BLaER1 (cell line): Measurements from ENCODE around the gene TMTC2.

Experiments used
- H3K27ac ChIP-seq: shearing (Covaris generic); formaldehyde crosslinking; 2 replicates; pipeline ENCODE4 v1.8.1; 2022
- H3K27me3 ChIP-seq: shearing (Covaris generic); formaldehyde crosslinking; 2 replicates; pipeline ENCODE4 v1.8.1; 2022
- H3K36me3 ChIP-seq: shearing (Covaris generic); formaldehyde crosslinking; 2 replicates; pipeline ENCODE4 v1.8.1; 2022
- H3K4me1 ChIP-seq: shearing (Covaris generic); formaldehyde crosslinking; 2 replicates; pipeline ENCODE4 v1.8.1; 2022
- H3K4me2 ChIP-seq: shearing (Covaris generic); formaldehyde crosslinking; 2 replicates; pipeline ENCODE4 v1.8.1; 2022
- H3K4me3 ChIP-seq: shearing (Covaris generic); formaldehyde crosslinking; 2 replicates; pipeline ENCODE4 v1.8.1; 2022
- H3K9ac ChIP-seq: shearing (Covaris generic); formaldehyde crosslinking; 2 replicates; pipeline ENCODE4 v1.8.1; 2022
- H3K9me3 ChIP-seq: shearing (Covaris generic); formaldehyde crosslinking; 2 replicates; pipeline ENCODE4 v1.8.1; 2022
- H4K20me1 ChIP-seq: shearing (Covaris generic); formaldehyde crosslinking; 2 replicates; pipeline ENCODE4 v1.8.1; 2022
- Cebpa-rat ChIP-seq: shearing (Covaris generic); IDR thresholded peaks from 2 replicates; pipeline ENCODE4 v1.8.1; 2022

The TMTC2 gene

GRCh38 chr12:83132360-83132759 is 445.7 kb downstream of the TMTC2 start:
- no peak for TF ChIP-seq Cebpa-rat
- H3K4me2 ChIP-seq = no peak overlapping the region
- no peaks in the 10 kb centered on the region for H3K9me3 ChIP-seq
- no peaks in the 10 kb centered on the region for H4K20me1 ChIP-seq
- no peak overlapping the region for H3K4me3 ChIP-seq
- H3K27me3 ChIP-seq = no peaks in the 10 kb centered on the region
- H3K36me3 ChIP-seq = no peaks in the 10 kb centered on the region
- H3K4me1 ChIP-seq = no peaks in the 10 kb centered on the region
- H3K9ac ChIP-seq = no peak overlapping the region
- H3K27ac ChIP-seq = no peak overlapping the region

DNA sequence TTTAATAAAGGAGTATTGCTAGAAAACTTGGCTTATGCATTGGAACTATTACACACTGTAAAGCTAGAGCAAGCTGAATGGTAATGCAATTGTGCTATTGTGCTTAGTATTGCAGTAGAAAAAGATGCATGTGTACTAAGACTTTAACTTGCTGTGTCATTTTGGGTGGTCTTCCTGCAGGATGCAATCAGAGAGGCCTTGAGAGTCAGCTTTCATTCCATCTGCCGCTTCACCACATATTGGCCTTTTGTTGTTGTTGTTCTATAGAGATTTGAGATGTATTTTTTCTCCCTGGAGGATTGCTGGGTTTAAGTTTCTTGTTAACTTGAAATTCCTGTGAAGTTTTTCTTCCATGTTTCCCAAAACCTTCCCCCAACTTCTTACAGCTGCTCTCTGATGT is 449.7 kb downstream of the TMTC2 start:
- Histone ChIP-seq H3K27ac (no peak overlapping the region), H3K36me3 (no peaks in the 10 kb centered on the region), H4K20me1 (no peaks in the 10 kb centered on the region), H3K27me3 (no peaks in the 10 kb centered on the region), H3K4me3 (no peak overlapping the region), H3K9ac (no peak overlapping the region), H3K4me1 (no peaks in the 10 kb centered on the region), H3K4me2 (no peak overlapping the region), H3K9me3 (peaks cover 7% of the 10 kb centered on the region)
- no peak for TF ChIP-seq Cebpa-rat

GRCh38 chr12:83140135-83140534 is 453.4 kb downstream of the TMTC2 start:
- no peaks in the 10 kb centered on the region for H3K36me3 ChIP-seq
- H3K4me1 ChIP-seq = no peaks in the 10 kb centered on the region
- no peak for TF ChIP-seq Cebpa-rat
- H4K20me1 ChIP-seq = no peaks in the 10 kb centered on the region
- H3K9ac ChIP-seq = no peak overlapping the region
- no peak overlapping the region for H3K4me2 ChIP-seq
- H3K4me3 ChIP-seq = no peak overlapping the region
- peaks cover 7% of the 10 kb centered on the region for H3K9me3 ChIP-seq
- no peaks in the 10 kb centered on the region for H3K27me3 ChIP-seq
- H3K27ac ChIP-seq = no peak overlapping the region

- H3K36me3 ChIP-seq = no peaks in the 10 kb centered on the region
- no peaks in the 10 kb centered on the region for H4K20me1 ChIP-seq
- no peaks in the 10 kb centered on the region for H3K4me1 ChIP-seq
- no peaks in the 10 kb centered on the region for H3K27me3 ChIP-seq
- no peak overlapping the region for H3K27ac ChIP-seq
- H3K9me3 ChIP-seq = peaks cover 7% of the 10 kb centered on the region
- H3K4me2 ChIP-seq = no peak overlapping the region
- H3K4me3 ChIP-seq = no peak overlapping the region
- no peak overlapping the region for H3K9ac ChIP-seq
- TF ChIP-seq Cebpa-rat = no peak
These were observed 454.8 kb downstream of the TMTC2 start for GRCh38 chr12:83141460-83141994.

- no peaks in the 10 kb centered on the region for H4K20me1 ChIP-seq
- H3K36me3 ChIP-seq = no peaks in the 10 kb centered on the region
- no peak overlapping the region for H3K4me3 ChIP-seq
- H3K27me3 ChIP-seq = no peaks in the 10 kb centered on the region
- H3K9me3 ChIP-seq = peaks cover 7% of the 10 kb centered on the region
- H3K9ac ChIP-seq = no peak overlapping the region
- H3K27ac ChIP-seq = no peak overlapping the region
- H3K4me2 ChIP-seq = no peak overlapping the region
- H3K4me1 ChIP-seq = no peaks in the 10 kb centered on the region
- TF ChIP-seq Cebpa-rat = no peak
These were observed 456.2 kb downstream of the TMTC2 start for GRCh38 chr12:83142914-83143313.

GRCh38 chr12:83143950-83144349 is 457.2 kb downstream of the TMTC2 start:
- Histone ChIP-seq H4K20me1 (no peaks in the 10 kb centered on the region), H3K9me3 (peaks cover 7% of the 10 kb centered on the region), H3K27me3 (no peaks in the 10 kb centered on the region), H3K36me3 (no peaks in the 10 kb centered on the region), H3K4me1 (no peaks in the 10 kb centered on the region), H3K9ac (no peak overlapping the region), H3K4me3 (no peak overlapping the region), H3K4me2 (no peak overlapping the region), H3K27ac (no peak overlapping the region)
- no peak for TF ChIP-seq Cebpa-rat

GRCh38 chr12:83145325-83145840 is 458.7 kb downstream of the TMTC2 start:
- Histone ChIP-seq H3K4me3 (no peak overlapping the region), H3K9me3 (peaks cover under 1% of the 10 kb centered on the region; the same call in 1 of the 2 replicates), H3K27me3 (no peaks in the 10 kb centered on the region), H3K36me3 (no peaks in the 10 kb centered on the region), H3K4me1 (no peaks in the 10 kb centered on the region), H3K9ac (no peak overlapping the region), H4K20me1 (no peaks in the 10 kb centered on the region), H3K27ac (no peak overlapping the region), H3K4me2 (no peak overlapping the region)
- TF ChIP-seq Cebpa-rat = no peak

DNA sequence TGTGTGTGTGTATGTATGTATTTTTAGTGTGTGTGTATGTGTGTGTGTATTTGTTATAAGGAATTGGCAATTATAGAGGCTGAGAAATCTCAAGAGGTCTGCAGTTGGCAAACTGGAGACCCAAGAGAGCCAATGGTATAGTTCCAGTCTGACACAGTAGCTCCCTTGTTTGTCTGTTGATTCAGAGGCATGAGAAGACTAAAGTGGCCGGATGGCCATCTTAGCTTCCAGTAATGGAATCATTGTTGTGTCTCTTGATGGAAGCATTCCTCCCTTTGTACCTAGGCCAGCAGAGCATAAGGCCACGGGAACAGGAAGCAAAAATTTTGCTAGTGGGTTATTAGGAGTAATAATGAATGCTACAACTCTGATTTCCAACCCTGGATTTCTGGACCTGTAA is 460.6 kb downstream of the TMTC2 start:
- no peak overlapping the region for H3K4me3 ChIP-seq
- H3K27me3 ChIP-seq = no peaks in the 10 kb centered on the region
- TF ChIP-seq Cebpa-rat = no peak
- no peaks in the 10 kb centered on the region for H3K4me1 ChIP-seq
- no peak overlapping the region for H3K4me2 ChIP-seq
- H3K9ac ChIP-seq = no peak overlapping the region
- no peaks in the 10 kb centered on the region for H4K20me1 ChIP-seq
- H3K9me3 ChIP-seq = no peaks in the 10 kb centered on the region
- H3K36me3 ChIP-seq = no peaks in the 10 kb centered on the region
- no peak overlapping the region for H3K27ac ChIP-seq

DNA sequence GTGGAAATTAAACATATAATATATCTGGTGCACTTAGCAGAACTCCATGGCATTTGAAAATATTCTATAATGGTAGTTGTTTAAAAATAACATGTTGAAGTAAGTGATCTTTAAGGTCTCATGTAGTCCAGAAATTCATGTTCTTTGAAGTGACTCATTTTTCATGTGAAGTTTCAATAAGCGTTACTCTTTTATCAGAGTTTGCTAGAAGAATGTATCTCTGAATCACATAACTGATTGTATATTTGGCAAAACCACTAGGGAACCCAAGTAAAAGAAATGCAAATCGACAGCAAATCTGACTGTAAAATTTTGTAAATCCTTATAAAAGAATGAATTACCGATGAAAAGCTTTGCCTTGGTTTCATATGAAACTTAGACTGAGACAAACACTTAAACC is 463.3 kb downstream of the TMTC2 start:
- H4K20me1 ChIP-seq = no peaks in the 10 kb centered on the region
- no peaks in the 10 kb centered on the region for H3K27me3 ChIP-seq
- no peak overlapping the region for H3K4me3 ChIP-seq
- TF ChIP-seq Cebpa-rat = no peak
- H3K4me1 ChIP-seq = no peaks in the 10 kb centered on the region
- H3K4me2 ChIP-seq = no peak overlapping the region
- no peaks in the 10 kb centered on the region for H3K36me3 ChIP-seq
- no peaks in the 10 kb centered on the region for H3K9me3 ChIP-seq
- H3K9ac ChIP-seq = no peak overlapping the region
- no peak overlapping the region for H3K27ac ChIP-seq

GRCh38 chr12:83150465-83151189 is 463.9 kb downstream of the TMTC2 start:
- Histone ChIP-seq H3K9me3 (no peaks in the 10 kb centered on the region), H3K27ac (no peak overlapping the region), H3K27me3 (no peaks in the 10 kb centered on the region), H3K9ac (no peak overlapping the region), H4K20me1 (no peaks in the 10 kb centered on the region), H3K4me3 (no peak overlapping the region), H3K4me1 (no peaks in the 10 kb centered on the region), H3K36me3 (no peaks in the 10 kb centered on the region), H3K4me2 (no peak overlapping the region)
- no peak for TF ChIP-seq Cebpa-rat

DNA sequence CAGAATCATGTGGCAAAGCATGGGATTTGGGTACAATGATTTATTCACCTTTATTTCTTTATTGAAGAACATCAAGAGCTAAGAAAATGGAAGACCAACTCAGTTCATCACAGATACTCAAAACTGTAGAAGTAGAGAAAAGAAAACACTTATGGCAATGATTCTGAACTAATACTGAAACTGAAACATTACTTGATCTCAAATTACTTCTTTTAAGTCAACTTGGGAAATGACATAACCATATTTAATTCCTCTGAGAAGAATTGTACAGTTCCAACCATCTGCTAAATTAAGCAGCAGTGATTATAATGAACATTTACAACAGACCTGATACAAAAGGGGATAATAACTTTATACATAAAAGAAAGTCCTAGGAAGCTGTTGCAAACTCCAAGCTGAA is 466.5 kb downstream of the TMTC2 start:
- no peak overlapping the region for H3K27ac ChIP-seq
- H3K36me3 ChIP-seq = no peaks in the 10 kb centered on the region
- H3K9me3 ChIP-seq = no peaks in the 10 kb centered on the region
- H3K4me1 ChIP-seq = no peaks in the 10 kb centered on the region
- TF ChIP-seq Cebpa-rat = no peak
- H3K9ac ChIP-seq = no peak overlapping the region
- no peaks in the 10 kb centered on the region for H3K27me3 ChIP-seq
- H4K20me1 ChIP-seq = no peaks in the 10 kb centered on the region
- H3K4me3 ChIP-seq = no peak overlapping the region
- H3K4me2 ChIP-seq = no peak overlapping the region
